ENCODE results near the gene LRP3. TPM values are rescaled to one million over a fixed set of nuclear protein-coding genes. Genes with fewer than 3 reads are reported as not detected.

LRP3 gene
- total and polyA plus RNA-seq, 4 experiments from 2014 or later, result 0.32 TPM; not detected in 3

GRCh38 chr19:33227242-33227650 is 33.1 kb downstream of the LRP3 start:
- peaks cover 9% of the 10 kb centered on the region for H3K4me1 ChIP-seq (ENCODE audit: insufficient read depth, low read length)
- H3K27me3 Mint-ChIP-seq, result peaks cover 50% of the 10 kb centered on the region in 2 donors
- ChIA-PET POLR2A (ENCODE audit: partially characterized antibody) (no interaction called here), CTCF (ENCODE audit: partially characterized antibody) (no interaction called here)
- intact Hi-C loops (cut with micrococcal nuclease), result no loop called here
- no peaks in the 10 kb centered on the region for H3K36me3 ChIP-seq (ENCODE audit: insufficient read depth, low read length)
- H3K9me3 ChIP-seq (ENCODE audit: control insufficient read depth in 1 of 2, low read length in 2 of 2), result no peaks in the 10 kb centered on the region
- peaks cover 4 to 13% (median 7%) of the 10 kb centered on the region in 4 donors for H3K4me1 Mint-ChIP-seq
- H3K4me3 Mint-ChIP-seq, result peak overlapping the region in 7 of 8 donors; percentile 30 to 78 (median 66)
- H3K4me3 ChIP-seq (ENCODE audit: low read length in 2 of 2), result no peak overlapping the region
- peaks cover 25% of the 10 kb centered on the region for H3K27me3 ChIP-seq (ENCODE audit: insufficient read depth, low read length)
- H3K9me3 Mint-ChIP-seq, result peaks cover 2 to 38% (median 23%) of the 10 kb centered on the region in 8 donors
- H3K27ac Mint-ChIP-seq, result no peak overlapping the region
- peaks cover 3 to 11% of the 10 kb centered on the region in 2 donors for H3K36me3 Mint-ChIP-seq
- DNase-seq, result no peak
- H3K27ac ChIP-seq (ENCODE audit: low read depth, low read length), result no peak overlapping the region

DNA sequence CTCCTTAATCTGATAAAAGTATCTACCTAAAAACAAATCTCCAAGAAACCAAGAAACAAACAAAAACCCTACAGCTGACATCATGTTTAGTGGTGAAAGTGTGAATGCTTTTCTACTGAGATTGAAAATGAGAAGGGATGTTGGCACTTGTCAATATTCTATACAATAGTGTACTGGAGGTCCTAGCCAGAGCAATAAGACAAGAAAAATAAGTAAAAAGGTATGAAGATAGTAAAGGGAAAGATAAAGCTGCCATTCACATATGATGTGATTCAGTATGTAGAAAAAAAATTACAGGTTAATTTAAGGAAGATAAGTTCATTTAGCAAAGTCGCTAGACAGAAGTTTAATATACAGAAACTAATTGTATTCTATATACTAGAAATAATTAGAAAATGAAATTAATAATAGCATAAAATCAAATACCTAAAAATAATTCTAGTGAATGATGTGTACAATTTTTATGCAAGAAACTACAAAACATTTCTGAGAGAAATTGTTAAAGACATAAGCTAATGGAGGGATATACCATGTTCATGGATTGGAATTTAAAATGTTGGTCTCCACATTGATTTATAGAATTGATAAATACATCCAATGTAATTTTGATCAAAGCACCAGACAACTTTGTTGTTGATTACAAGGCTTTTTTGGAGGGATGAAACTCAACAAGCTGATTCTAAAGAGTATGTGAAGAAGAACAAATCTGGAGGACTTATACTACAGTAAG is 33.9 kb downstream of the LRP3 start:
- H3K27me3 ChIP-seq (ENCODE audit: insufficient read depth, low read length), result peaks cover 23% of the 10 kb centered on the region
- no peak overlapping the region for H3K4me3 ChIP-seq (ENCODE audit: low read length in 2 of 2)
- peaks cover 9% of the 10 kb centered on the region for H3K4me1 ChIP-seq (ENCODE audit: insufficient read depth, low read length)
- H3K27me3 Mint-ChIP-seq, result peaks cover 43 to 46% of the 10 kb centered on the region in 2 donors
- POLR2A ChIA-PET (ENCODE audit: partially characterized antibody), result no interaction called here
- H3K27ac ChIP-seq (ENCODE audit: low read depth, low read length), result no peak overlapping the region
- DNase-seq, result no peak
- peaks cover 2 to 38% (median 23%) of the 10 kb centered on the region in 8 donors for H3K9me3 Mint-ChIP-seq
- peaks cover 4 to 13% (median 7%) of the 10 kb centered on the region in 4 donors for H3K4me1 Mint-ChIP-seq
- H3K27ac Mint-ChIP-seq, result no peak overlapping the region
- peaks cover 3 to 11% of the 10 kb centered on the region in 2 donors for H3K36me3 Mint-ChIP-seq
- peak overlapping the region in 2 of 8 donors; percentile 3 to 77 for H3K4me3 Mint-ChIP-seq
- CTCF ChIA-PET (ENCODE audit: partially characterized antibody), result no interaction called here
- H3K9me3 ChIP-seq (ENCODE audit: control insufficient read depth in 1 of 2, low read length in 2 of 2), result no peaks in the 10 kb centered on the region
- H3K36me3 ChIP-seq (ENCODE audit: insufficient read depth, low read length), result no peaks in the 10 kb centered on the region
- intact Hi-C loops (cut with micrococcal nuclease), result no loop called here

DNA sequence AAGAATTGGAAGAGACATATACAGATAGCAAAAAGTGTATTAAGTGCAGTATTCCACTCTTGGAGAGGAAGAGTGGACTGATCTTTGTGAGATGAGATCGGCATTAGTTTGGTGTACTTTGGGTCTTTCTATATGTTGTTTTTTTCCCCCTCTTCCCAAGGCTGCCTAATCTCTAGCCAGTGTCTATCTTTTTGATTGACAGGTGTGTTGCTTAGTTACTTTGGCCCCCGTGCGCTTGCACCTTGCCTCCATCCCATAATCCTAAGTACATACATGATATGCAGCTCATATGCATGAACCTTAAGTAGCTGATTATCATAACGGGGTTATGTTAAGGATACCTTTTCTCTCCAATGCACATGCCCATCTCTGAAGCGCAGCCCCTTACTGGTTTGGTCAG is 35.8 kb downstream of the LRP3 start:
- ChIA-PET POLR2A (ENCODE audit: partially characterized antibody) (no interaction called here), CTCF (ENCODE audit: partially characterized antibody) (no interaction called here)
- Mint-ChIP-seq H3K27me3 (peaks cover 36 to 38% of the 10 kb centered on the region in 2 donors), H3K4me1 (peaks cover 4 to 11% (median 7%) of the 10 kb centered on the region in 4 donors), H3K4me3 (no peak overlapping the region), H3K9me3 (peaks cover 2 to 38% (median 23%) of the 10 kb centered on the region in 8 donors), H3K27ac (no peak overlapping the region), H3K36me3 (peaks cover 3 to 11% of the 10 kb centered on the region in 2 donors)
- Histone ChIP-seq H3K4me1 (ENCODE audit: insufficient read depth, low read length) (peaks cover 9% of the 10 kb centered on the region), H3K27me3 (ENCODE audit: insufficient read depth, low read length) (peaks cover 17% of the 10 kb centered on the region), H3K9me3 (ENCODE audit: control insufficient read depth in 1 of 2, low read length in 2 of 2) (no peaks in the 10 kb centered on the region), H3K36me3 (ENCODE audit: insufficient read depth, low read length) (no peaks in the 10 kb centered on the region), H3K4me3 (ENCODE audit: low read length in 2 of 2) (no peak overlapping the region), H3K27ac (ENCODE audit: low read depth, low read length) (no peak overlapping the region)
- DNase-seq, result no peak
- intact Hi-C loops (cut with micrococcal nuclease), result no loop called here

DNA sequence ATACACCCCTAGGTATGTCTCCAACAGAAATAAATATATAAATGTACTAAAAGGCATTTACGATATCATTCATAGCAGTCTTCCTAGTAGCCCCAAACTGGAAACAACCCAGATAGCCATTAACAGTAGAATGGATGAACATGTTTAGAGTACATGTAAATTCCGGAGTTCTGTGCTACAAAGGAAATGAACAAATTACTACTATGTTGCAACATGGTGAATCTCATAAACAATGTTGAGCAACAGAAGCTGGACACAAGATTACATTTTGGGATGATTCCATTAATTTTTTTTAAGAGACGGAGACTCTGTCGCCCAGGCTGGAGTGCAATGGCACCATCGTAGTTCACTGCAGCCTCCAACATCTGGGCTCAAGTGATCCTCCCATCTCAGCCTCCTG is 37.4 kb downstream of the LRP3 start:
- H3K36me3 ChIP-seq (ENCODE audit: insufficient read depth, low read length), result no peaks in the 10 kb centered on the region
- POLR2A ChIA-PET (ENCODE audit: partially characterized antibody), result no interaction called here
- H3K4me1 Mint-ChIP-seq, result peaks cover 4 to 8% (median 5%) of the 10 kb centered on the region in 4 donors
- CTCF ChIA-PET (ENCODE audit: partially characterized antibody), result interaction anchor here (1.4 kb wide), 1 partner anchor 8 kb away, joined by 3 read pairs; no protein-coding TSS in a partner anchor
- H3K27me3 Mint-ChIP-seq, result peaks cover 28 to 32% of the 10 kb centered on the region in 2 donors
- H3K27me3 ChIP-seq (ENCODE audit: insufficient read depth, low read length), result peaks cover 8% of the 10 kb centered on the region
- H3K9me3 Mint-ChIP-seq, result peaks cover 2 to 33% (median 20%) of the 10 kb centered on the region in 8 donors
- H3K27ac Mint-ChIP-seq, result no peak overlapping the region
- no peak overlapping the region for H3K27ac ChIP-seq (ENCODE audit: low read depth, low read length)
- H3K36me3 Mint-ChIP-seq, result peaks cover 3 to 7% of the 10 kb centered on the region in 2 donors
- DNase-seq, result no peak
- no peak overlapping the region for H3K4me3 Mint-ChIP-seq
- peaks cover 9% of the 10 kb centered on the region for H3K4me1 ChIP-seq (ENCODE audit: insufficient read depth, low read length)
- intact Hi-C loops (cut with micrococcal nuclease), result no loop called here
- no peaks in the 10 kb centered on the region for H3K9me3 ChIP-seq (ENCODE audit: control insufficient read depth in 1 of 2, low read length in 2 of 2)
- no peak overlapping the region for H3K4me3 ChIP-seq (ENCODE audit: low read length in 2 of 2)

DNA sequence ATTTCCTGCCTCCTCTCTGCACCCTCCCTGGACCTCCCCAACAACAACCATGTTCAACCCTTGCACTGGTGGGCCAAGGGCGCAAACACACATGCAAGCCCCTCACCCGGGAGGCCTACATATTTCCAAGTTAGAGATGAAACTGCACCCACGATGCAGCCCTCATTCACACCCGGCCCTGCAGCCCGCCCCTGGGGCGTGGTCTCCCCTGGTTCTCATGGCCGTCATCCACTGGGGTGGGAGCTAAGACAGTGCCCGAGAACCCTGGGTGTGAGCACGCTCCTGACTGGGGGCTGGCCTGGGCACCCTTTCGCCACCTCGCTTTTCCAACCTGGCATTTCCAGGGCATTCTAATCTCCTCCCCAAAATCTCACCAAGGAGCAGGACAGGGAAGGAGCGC is 38.5 kb downstream of the LRP3 start:
- Histone ChIP-seq H3K4me3 (ENCODE audit: low read length in 2 of 2) (no peak overlapping the region), H3K27ac (ENCODE audit: low read depth, low read length) (no peak overlapping the region), H3K36me3 (ENCODE audit: insufficient read depth, low read length) (no peaks in the 10 kb centered on the region), H3K9me3 (ENCODE audit: control insufficient read depth in 1 of 2, low read length in 2 of 2) (no peaks in the 10 kb centered on the region), H3K27me3 (ENCODE audit: insufficient read depth, low read length) (peaks cover 2% of the 10 kb centered on the region), H3K4me1 (ENCODE audit: insufficient read depth, low read length) (peaks cover 8% of the 10 kb centered on the region)
- Mint-ChIP-seq H3K36me3 (peaks cover 3 to 4% of the 10 kb centered on the region in 2 donors), H3K4me3 (no peak overlapping the region), H3K27me3 (peaks cover 22 to 25% of the 10 kb centered on the region in 2 donors), H3K27ac (no peak overlapping the region), H3K9me3 (peaks cover 2 to 25% (median 15%) of the 10 kb centered on the region in 8 donors), H3K4me1 (peaks cover 4 to 9% (median 5%) of the 10 kb centered on the region in 4 donors)
- ChIA-PET POLR2A (ENCODE audit: partially characterized antibody) (no interaction called here), CTCF (ENCODE audit: partially characterized antibody) (no interaction called here)
- no peak for DNase-seq
- intact Hi-C loops (cut with micrococcal nuclease), result no loop called here

GRCh38 chr19:33233056-33233873 is 39.1 kb downstream of the LRP3 start:
- Histone ChIP-seq H3K36me3 (ENCODE audit: insufficient read depth, low read length) (no peaks in the 10 kb centered on the region), H3K4me3 (ENCODE audit: low read length in 2 of 2) (no peak overlapping the region), H3K27ac (ENCODE audit: low read depth, low read length) (no peak overlapping the region), H3K4me1 (ENCODE audit: insufficient read depth, low read length) (peaks cover 8% of the 10 kb centered on the region), H3K9me3 (ENCODE audit: control insufficient read depth in 1 of 2, low read length in 2 of 2) (no peaks in the 10 kb centered on the region), H3K27me3 (ENCODE audit: insufficient read depth, low read length) (no peaks in the 10 kb centered on the region)
- no peak overlapping the region for H3K4me3 Mint-ChIP-seq
- POLR2A ChIA-PET (ENCODE audit: partially characterized antibody), result no interaction called here
- H3K36me3 Mint-ChIP-seq, result peaks cover 0 to 3% of the 10 kb centered on the region in 2 donors
- no peak overlapping the region for H3K27ac Mint-ChIP-seq
- CTCF ChIA-PET (ENCODE audit: partially characterized antibody), result interaction anchor here (7.1 kb wide), 1 partner anchor 174 kb away, joined by 125 read pairs; no protein-coding TSS in a partner anchor
- DNase-seq, result no peak
- H3K4me1 Mint-ChIP-seq, result peaks cover 4 to 13% (median 5%) of the 10 kb centered on the region in 4 donors
- intact Hi-C loops (cut with micrococcal nuclease), result no loop called here
- H3K9me3 Mint-ChIP-seq, result peaks cover 2 to 20% (median 9%) of the 10 kb centered on the region in 8 donors
- peaks cover 18 to 22% of the 10 kb centered on the region in 2 donors for H3K27me3 Mint-ChIP-seq

- Mint-ChIP-seq H3K36me3 (peaks cover 0 to 3% of the 10 kb centered on the region in 2 donors), H3K4me1 (peaks cover 4 to 13% (median 5%) of the 10 kb centered on the region in 4 donors), H3K27me3 (peaks cover 11 to 16% of the 10 kb centered on the region in 2 donors), H3K27ac (no peak overlapping the region), H3K9me3 (peaks cover 0 to 12% (median 2%) of the 10 kb centered on the region in 8 donors), H3K4me3 (no peak overlapping the region)
- intact Hi-C loops (cut with micrococcal nuclease), result loop anchor here (2.0 kb wide), 1 partner anchor 57 kb away; no protein-coding TSS in a partner anchor
- Histone ChIP-seq H3K27me3 (ENCODE audit: insufficient read depth, low read length) (no peaks in the 10 kb centered on the region), H3K9me3 (ENCODE audit: control insufficient read depth in 1 of 2, low read length in 2 of 2) (no peaks in the 10 kb centered on the region), H3K4me3 (ENCODE audit: low read length in 2 of 2) (no peak overlapping the region), H3K27ac (ENCODE audit: low read depth, low read length) (no peak overlapping the region), H3K36me3 (ENCODE audit: insufficient read depth, low read length) (no peaks in the 10 kb centered on the region), H3K4me1 (ENCODE audit: insufficient read depth, low read length) (peaks cover 8% of the 10 kb centered on the region)
- POLR2A ChIA-PET (ENCODE audit: partially characterized antibody), result no interaction called here
- CTCF ChIA-PET (ENCODE audit: partially characterized antibody), result interaction anchor here (7.1 kb wide), 1 partner anchor 173 kb away, joined by 125 read pairs; no protein-coding TSS in a partner anchor
- DNase-seq, result no peak
These were observed 40.0 kb downstream of the LRP3 start for GRCh38 chr19:33234092-33234491.

All from CD4-positive, alpha-beta memory T cell (primary cell).